Mucosa of descending colon (tissue), 3 donors: Measurements from ENCODE around the gene KRTAP12-1. TPM values are rescaled to one million over a fixed set of nuclear protein-coding genes. Genes with fewer than 3 reads are reported as not detected.

ENCODE experiments used
- ATAC-seq: fragments of 200-7000 bp; cut with Tn5 transposase; one replicate; pipeline ENCODE4 v1.9.1; 2020; ENCODE audit warnings: mild to moderate bottlenecking, moderate library complexity
- DNase-seq, 3 donors: peaks; one replicate each; pipeline ENCODE4 v3.0.0-alpha.2; 2020
- H3K36me3 ChIP-seq: fragments of 200-600 bp; one replicate; pipeline ENCODE4 v1.8.0; 2021; ENCODE audit warnings: low read depth, mild to moderate bottlenecking
- H3K4me1 ChIP-seq: fragments of 200-600 bp; one replicate; pipeline ENCODE4 v1.8.0; 2021; ENCODE audit warnings: low read depth, mild to moderate bottlenecking
- H3K4me3 ChIP-seq: fragments of 200-600 bp; one replicate; pipeline ENCODE4 v1.8.0; 2021; ENCODE audit warnings: mild to moderate bottlenecking
- H3K9me3 ChIP-seq: fragments of 200-600 bp; one replicate; pipeline ENCODE4 v1.8.0; 2021; ENCODE audit warnings: mild to moderate bottlenecking
- intact Hi-C, 2 donors: fragments of 100-400 bp; cut with DNase I in 1 of 2; cut with micrococcal nuclease in 1 of 2; formaldehyde crosslinking; loops; one replicate each; pipeline versions ENCODE4 v1.11.0 to v1.11.1; 2022; cut with DNase I, micrococcal nuclease
- total RNA-seq, 3 donors: library from RNA; stranded (reverse); fragmentation: NEBNext Ultra II Directional in 2 of 3; extraction: Animal tissue kit (Norgen Biotek cat#: 25700) in 2 of 3; gene quantifications; one replicate each; pipeline versions ENCODE4 v1.2.1 to v1.2.4, GENCODE V29; 2021 to 2023
- TF ChIP-seq, protein P1 (sequence below): fragments of 200-600 bp; IDR thresholded peaks from one replicate; pipeline ENCODE4 v1.8.0; 2022; ENCODE audit warnings: antibody characterized with exemption, mild to moderate bottlenecking
- donor health status: DM: no; HTN: no; CAD: no; lungs with moderate emphysema.
- donor health status: DM: no; HTN: no; CAD: no.
- donor health status: DM: no; HTN: yes; CAD: no.

Gene KRTAP12-1
- total RNA-seq, 3 donors from 2014 or later = not detected

DNA sequence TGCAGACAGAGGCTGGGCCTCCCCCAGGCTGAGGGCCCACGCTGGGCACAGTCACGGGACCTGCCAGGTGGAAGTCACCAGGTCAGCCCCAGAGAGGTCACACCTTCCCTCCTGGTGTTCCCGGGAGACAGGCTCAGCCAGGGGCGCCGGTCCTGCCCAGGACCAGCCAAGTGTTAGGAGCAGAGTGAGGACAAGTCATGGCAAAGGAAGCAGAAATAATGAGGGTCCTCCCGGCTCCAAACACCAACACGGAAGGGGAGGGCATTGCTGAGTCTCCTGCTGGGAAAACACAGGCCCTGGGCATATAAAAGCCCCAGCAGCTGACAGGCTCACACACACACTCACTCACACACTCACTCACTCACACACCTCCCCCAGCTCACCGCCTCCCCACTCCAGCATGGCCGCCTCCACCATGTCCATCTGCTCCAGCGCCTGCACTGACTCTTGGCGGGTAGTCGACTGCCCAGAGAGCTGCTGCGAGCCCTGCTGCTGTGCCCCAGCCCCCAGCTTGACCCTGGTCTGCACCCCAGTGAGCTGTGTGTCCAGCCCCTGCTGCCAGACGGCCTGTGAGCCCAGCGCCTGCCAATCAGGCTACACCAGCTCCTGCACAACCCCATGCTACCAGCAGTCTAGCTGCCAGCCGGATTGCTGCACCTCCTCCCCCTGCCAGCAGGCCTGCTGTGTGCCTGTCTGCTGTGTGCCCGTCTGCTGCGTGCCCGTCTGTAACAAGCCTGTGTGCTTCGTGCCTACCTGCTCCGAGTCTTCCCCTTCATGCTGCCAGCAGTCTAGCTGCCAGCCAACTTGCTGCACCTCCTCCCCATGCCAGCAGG, 44.7 kb downstream of the KRTAP12-1 start, which contains the start of gene KRTAP10-10:
Gene KRTAP10-10, plus strand, starts transcription at position 339 of the 833 bp plus-strand sequence. Its CDS starts 62 bp downstream, at position 401.
- TF ChIP-seq, protein P1, sequence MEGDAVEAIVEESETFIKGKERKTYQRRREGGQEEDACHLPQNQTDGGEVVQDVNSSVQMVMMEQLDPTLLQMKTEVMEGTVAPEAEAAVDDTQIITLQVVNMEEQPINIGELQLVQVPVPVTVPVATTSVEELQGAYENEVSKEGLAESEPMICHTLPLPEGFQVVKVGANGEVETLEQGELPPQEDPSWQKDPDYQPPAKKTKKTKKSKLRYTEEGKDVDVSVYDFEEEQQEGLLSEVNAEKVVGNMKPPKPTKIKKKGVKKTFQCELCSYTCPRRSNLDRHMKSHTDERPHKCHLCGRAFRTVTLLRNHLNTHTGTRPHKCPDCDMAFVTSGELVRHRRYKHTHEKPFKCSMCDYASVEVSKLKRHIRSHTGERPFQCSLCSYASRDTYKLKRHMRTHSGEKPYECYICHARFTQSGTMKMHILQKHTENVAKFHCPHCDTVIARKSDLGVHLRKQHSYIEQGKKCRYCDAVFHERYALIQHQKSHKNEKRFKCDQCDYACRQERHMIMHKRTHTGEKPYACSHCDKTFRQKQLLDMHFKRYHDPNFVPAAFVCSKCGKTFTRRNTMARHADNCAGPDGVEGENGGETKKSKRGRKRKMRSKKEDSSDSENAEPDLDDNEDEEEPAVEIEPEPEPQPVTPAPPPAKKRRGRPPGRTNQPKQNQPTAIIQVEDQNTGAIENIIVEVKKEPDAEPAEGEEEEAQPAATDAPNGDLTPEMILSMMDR = no peak
- Histone ChIP-seq H3K4me3 (no peak within 1 kb of the TSS), H3K36me3 (no peaks in the 10 kb centered on the region), H3K4me1 (no peaks in the 10 kb centered on the region), H3K9me3 (peaks cover 4% of the 10 kb centered on the region)
- intact Hi-C loops = no loop called here
- no peak for ATAC-seq
- no peak for DNase-seq

DNA sequence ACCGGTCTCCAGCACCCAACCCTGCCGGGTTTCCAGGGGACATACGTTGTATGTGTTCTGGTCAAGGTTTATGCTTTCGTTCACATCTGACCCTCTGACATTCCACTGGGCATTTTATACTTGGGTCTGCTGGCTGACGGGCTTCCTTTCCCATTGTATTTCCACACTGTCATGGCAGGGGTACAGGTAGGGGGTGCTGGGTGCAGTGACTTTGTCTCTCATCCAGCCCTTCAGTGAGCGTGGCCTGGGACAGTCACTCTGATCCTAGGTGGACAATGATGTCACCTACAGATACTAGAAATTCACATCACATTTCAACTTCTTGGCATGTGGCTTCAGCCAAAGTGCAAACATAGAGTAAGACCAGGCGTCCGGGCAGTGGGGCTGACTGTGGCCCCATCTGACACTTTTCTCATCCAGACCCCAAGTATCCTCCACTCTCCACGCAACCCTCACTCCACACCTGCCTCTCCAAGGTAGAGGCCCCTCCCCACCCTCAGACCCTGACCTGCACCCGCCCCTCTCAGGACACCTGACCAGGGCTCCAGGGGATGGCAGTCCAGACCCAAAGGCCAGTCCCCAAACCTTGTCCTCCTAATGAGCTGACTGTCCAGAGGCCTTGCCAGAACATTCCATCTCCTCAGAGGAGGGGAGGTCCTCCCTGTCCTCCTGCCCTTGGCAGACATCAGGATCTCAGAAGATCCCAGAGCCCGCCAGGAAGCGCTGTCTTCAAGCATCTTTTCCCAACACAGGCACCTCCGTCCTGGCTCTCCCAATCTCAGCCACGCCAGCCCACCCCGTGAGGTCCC, 45.5 kb downstream of the KRTAP12-1 start:
- H3K36me3 ChIP-seq = no peaks in the 10 kb centered on the region
- H3K4me3 ChIP-seq = no peak overlapping the region
- H3K9me3 ChIP-seq = peaks cover 11% of the 10 kb centered on the region
- no peak for DNase-seq
- intact Hi-C loops = no loop called here
- ATAC-seq = no peak
- TF ChIP-seq, protein P1 = no peak
- no peaks in the 10 kb centered on the region for H3K4me1 ChIP-seq

DNA sequence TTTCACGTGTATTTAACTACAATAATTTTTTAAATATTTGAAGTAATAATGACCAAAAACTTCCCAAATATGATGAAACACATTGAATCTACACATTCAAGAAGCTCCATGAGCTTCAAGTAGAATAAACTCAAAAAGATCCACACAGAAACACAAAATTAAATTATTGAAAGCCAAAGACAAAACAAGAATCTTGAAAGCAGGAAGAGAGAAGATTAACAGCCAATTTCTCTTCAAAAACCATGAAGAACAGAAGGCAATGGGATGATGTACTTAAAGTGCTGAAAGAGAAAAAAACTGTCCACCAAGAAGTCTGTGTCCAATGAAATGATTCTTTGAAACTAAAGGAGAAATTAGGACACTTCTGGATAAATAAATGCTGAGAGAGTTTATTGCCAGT, 49.9 kb downstream of the KRTAP12-1 start:
- no peak for ATAC-seq
- TF ChIP-seq, protein P1 = no peak
- intact Hi-C loops = no loop called here
- no peak for DNase-seq
- H3K36me3 ChIP-seq = no peaks in the 10 kb centered on the region
- peaks cover 13% of the 10 kb centered on the region for H3K9me3 ChIP-seq
- H3K4me3 ChIP-seq = no peak overlapping the region
- no peaks in the 10 kb centered on the region for H3K4me1 ChIP-seq

Other genes starting within 250 kb of the KRTAP12-1 start
- 10 to 100 TPM in 1 of 3 donors, 1 to 10 TPM in 2; 2.1 to 17.9 (median 2.7) TPM for gene LRRC3, start 226.7 kb downstream of the KRTAP12-1 start, total RNA-seq
- not detected for gene KRTAP10-1, start 142.0 kb downstream of the KRTAP12-1 start, total RNA-seq
- gene KRTAP10-2, start 130.7 kb downstream of the KRTAP12-1 start, total RNA-seq = not detected
- gene KRTAP10-3, start 123.4 kb downstream of the KRTAP12-1 start, total RNA-seq = not detected
- gene KRTAP10-4, start 108.4 kb downstream of the KRTAP12-1 start, total RNA-seq = not detected
- gene KRTAP10-5, start 101.6 kb downstream of the KRTAP12-1 start, total RNA-seq = not detected
- gene KRTAP10-6, start 89.7 kb downstream of the KRTAP12-1 start, total RNA-seq = not detected
- not detected for gene KRTAP10-7, start 81.6 kb downstream of the KRTAP12-1 start, total RNA-seq
- gene KRTAP10-8, start 70.1 kb downstream of the KRTAP12-1 start, total RNA-seq = not detected
- gene KRTAP10-9, start 55.1 kb downstream of the KRTAP12-1 start, total RNA-seq = not detected
- gene KRTAP10-10, start 44.8 kb downstream of the KRTAP12-1 start, total RNA-seq = not detected
- gene KRTAP10-11, start 35.7 kb downstream of the KRTAP12-1 start, total RNA-seq = not detected
- gene KRTAP12-4, start 27.5 kb downstream of the KRTAP12-1 start, total RNA-seq = not detected
- not detected for gene KRTAP12-3, start 24.2 kb downstream of the KRTAP12-1 start, total RNA-seq
- not detected for gene KRTAP12-2, start 15.2 kb downstream of the KRTAP12-1 start, total RNA-seq
- not detected for gene KRTAP10-12, start 15.0 kb upstream of the KRTAP12-1 start, total RNA-seq
- under 1 TPM in 1 of 3 donors, not detected in 2; 0.28 TPM for gene TSPEAR, start 29.4 kb upstream of the KRTAP12-1 start, total RNA-seq
- 10 to 100 TPM; 64.2 to 85.4 (median 66.8) TPM for gene UBE2G2, start 119.7 kb upstream of the KRTAP12-1 start, total RNA-seq
- 10 to 100 TPM; 68.9 to 76.9 (median 69.4) TPM for gene SUMO3, start 135.9 kb upstream of the KRTAP12-1 start, total RNA-seq
- gene PTTG1IP, start 191.5 kb upstream of the KRTAP12-1 start, total RNA-seq = 100 to 1,000 TPM; 202 to 391 (median 286) TPM
- gene ITGB2, start 238.7 kb upstream of the KRTAP12-1 start, total RNA-seq = 10 to 100 TPM; 10.8 to 52.3 (median 51.1) TPM